NCI-H460 (cell line): Measurements from ENCODE around the gene UBAP1L. TPM values are rescaled to one million over a fixed set of nuclear protein-coding genes. Genes with fewer than 3 reads are reported as not detected.
A peak's percentile ranks its signal among the peaks of the same experiment; 100 is the strongest.
"Not testable (repeated sequence)": the region's sequence is repeated elsewhere in the genome, so short reads cannot be mapped to it uniquely, and the experiment has no call there.

Experiments used
- DNase-seq: peaks from one replicate; pipeline ENCODE4 v3.0.0-alpha.2; 2016; ENCODE audit warnings: low read depth; ENCODE audit errors: extremely low read depth
- total RNA-seq: library from RNA; depleted of rRNA; stranded (reverse); fragments of >200 nt; shearing (Covaris generic); gene quantifications from 2 replicates; pipeline ENCODE4 v1.2.3, GENCODE V29; 2014

UBAP1L gene
- total RNA-seq, 1 experiment from 2014 or later = 1.1 TPM

- DNase-seq = peak; percentile 19
Measured at GRCh38 chr15:65085990-65086679, 28.9 kb downstream of the UBAP1L start.

DNA sequence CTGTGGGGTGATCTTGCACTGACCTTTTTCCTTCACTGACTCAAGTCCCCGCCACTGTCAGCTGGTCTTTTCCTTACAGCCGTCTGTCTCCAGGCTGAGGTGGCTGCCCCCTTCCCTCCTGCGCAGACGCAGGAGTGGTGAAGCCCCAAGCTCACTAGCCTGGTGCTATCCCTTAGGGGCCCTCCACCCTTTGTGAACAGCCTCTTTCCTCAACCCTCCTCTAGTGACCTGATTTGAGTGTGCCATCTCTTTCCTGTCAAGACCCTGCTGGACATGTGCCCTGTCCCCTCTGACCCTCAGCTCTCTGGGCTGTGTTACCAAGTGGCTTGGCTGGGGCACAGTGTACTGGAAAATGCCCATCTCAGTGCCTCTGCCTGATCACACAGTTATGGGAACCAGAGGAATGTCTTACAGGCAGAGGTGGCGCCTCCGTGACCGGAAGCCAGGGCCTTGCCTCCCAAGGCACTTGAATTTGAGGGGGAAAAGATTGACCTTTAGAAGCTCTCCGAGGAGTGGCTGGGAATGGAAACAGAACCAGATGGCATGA, 29.7 kb downstream of the UBAP1L start:
- DNase-seq = no peak

GRCh38 chr15:65084500-65085206, 30.3 kb downstream of the UBAP1L start:
- no peak for DNase-seq

GRCh38 chr15:65083262-65083701, 31.7 kb downstream of the UBAP1L start:
- no peak for DNase-seq

GRCh38 chr15:65082303-65082953, 32.6 kb downstream of the UBAP1L start:
- DNase-seq = no peak

DNA sequence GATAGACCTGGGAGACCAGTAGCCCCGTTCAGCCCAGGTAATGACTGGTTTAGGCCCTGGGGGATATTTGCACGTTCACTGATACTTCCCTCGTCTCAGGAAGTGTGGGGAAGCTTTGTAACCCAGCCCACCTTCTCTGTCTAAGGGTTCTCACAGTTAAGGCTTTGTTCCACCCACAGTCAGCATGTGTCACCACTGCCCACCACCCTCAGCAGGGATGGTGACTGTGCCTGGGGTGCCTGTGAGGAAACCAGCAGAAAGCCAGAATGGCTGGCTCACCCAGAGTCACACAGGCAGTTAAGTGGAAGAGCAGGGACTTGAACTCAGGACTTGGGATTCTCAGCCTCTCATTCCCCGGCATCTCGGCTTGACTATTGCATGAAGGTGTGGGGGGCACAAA, 33.2 kb downstream of the UBAP1L start:
- no peak for DNase-seq

DNA sequence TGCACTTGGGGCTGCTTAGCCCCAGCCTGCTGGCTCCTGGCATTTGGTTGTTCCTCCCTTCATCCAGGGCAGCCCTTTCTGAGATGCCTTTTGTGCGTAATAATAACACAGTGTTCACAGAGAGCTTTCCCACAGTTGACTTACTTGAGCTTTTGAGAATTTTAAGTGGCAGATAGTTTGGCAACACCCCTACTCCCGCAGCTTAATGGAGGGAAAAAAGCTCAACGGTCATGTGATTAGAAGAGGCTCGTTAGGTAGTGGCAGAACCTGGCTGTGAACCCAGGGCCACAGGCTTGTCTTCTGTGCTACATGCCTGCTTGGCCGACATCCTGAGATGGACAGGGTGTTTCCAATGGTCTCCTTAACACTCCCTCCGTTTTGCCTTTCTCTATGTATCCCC, 33.7 kb downstream of the UBAP1L start:
- DNase-seq = no peak

DNA sequence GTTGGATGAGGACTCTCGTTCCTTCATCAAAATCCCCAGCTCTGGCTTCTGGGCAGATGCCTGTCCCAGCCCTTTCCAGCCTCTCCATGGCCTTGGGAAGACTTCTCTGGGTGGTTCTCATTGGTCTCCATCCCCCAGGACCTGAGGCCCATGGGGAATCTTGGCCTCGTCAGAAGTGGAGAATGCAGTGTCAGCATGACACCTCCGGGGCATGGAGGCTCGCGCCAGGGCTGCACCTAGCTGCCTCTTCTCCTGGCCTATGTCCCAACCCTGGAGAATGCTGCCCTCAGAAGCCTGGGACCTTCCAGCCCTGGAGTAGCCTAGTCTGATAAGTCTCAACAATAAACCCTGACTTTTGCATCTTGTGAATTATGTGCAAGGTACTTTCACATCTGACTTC, 35.4 kb downstream of the UBAP1L start:
- no peak for DNase-seq

GRCh38 chr15:65077981-65078352, 37.0 kb downstream of the UBAP1L start:
- peak; percentile 63 for DNase-seq

- no peak for DNase-seq
Measured at GRCh38 chr15:65077291-65077980, 37.6 kb downstream of the UBAP1L start.

DNA sequence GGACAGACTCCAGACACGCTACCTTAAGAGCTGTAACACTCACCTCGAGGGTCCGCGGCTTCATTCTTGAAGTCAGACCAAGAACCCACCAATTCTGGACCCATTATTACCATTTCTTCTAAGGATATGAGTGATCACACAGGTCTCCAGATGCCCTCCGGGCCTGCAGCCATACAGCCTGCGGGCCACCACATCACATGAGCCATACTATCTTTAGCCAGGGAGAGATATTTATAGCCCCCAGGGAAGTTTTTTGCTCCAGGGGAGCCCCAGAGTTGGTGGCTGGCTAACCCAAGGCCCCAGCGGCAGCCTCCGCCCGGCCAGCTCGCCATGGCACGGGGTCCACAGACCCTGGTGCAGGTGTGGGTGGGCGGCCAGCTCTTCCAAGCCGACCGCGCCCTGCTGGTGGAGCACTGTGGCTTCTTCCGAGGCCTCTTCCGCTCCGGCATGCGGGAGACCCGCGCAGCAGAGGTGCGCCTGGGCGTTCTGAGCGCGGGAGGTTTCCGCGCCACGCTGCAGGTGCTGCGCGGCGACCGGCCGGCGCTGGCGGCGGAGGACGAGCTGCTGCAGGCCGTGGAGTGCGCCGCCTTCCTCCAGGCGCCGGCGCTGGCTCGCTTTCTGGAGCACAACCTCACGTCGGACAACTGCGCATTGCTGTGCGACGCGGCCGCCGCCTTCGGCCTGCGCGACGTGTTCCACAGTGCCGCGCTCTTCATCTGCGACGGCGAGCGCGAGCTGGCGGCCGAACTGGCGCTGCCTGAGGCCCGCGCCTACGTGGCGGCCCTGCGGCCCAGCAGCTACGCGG, 38.3 kb downstream of the UBAP1L start, which contains the start of gene KBTBD13:
TSS of gene KBTBD13 (plus strand) at position 261 of the 805 bp plus-strand sequence. CDS start at position 331, 70 bp downstream.
- DNase-seq = no peak

- DNase-seq = not testable (repeated sequence)
Measured at GRCh38 chr15:65075607-65076395, 39.2 kb downstream of the UBAP1L start.

- DNase-seq = not testable (repeated sequence)
Measured at GRCh38 chr15:65074946-65075345, 40.1 kb downstream of the UBAP1L start.

- no peak for DNase-seq
Measured at GRCh38 chr15:65072617-65073016, 42.4 kb downstream of the UBAP1L start.

- no peak for DNase-seq
Measured at GRCh38 chr15:65072027-65072426, 43.0 kb downstream of the UBAP1L start.

DNA sequence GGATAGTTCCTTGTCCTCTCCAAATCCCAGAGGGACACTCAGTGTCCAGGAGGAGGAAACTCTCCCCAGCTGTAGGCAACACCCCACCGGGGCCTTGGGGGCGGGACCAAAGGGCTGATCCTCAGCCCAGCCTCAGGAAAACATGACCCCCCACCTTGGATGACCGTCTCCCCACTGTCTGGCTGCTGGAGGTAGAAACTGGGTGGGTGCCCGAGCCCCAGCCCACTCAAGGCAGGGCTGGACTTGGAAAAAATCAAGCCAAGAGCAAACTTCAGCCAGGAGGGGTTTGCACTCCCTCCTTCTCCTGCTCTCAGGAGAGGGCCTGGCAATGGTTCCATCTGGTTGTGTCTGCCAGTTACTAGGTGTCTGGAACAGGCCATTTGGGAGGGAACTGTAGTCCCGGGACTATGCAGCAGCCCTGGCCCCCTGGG, 43.6 kb downstream of the UBAP1L start:
- DNase-seq = no peak

DNA sequence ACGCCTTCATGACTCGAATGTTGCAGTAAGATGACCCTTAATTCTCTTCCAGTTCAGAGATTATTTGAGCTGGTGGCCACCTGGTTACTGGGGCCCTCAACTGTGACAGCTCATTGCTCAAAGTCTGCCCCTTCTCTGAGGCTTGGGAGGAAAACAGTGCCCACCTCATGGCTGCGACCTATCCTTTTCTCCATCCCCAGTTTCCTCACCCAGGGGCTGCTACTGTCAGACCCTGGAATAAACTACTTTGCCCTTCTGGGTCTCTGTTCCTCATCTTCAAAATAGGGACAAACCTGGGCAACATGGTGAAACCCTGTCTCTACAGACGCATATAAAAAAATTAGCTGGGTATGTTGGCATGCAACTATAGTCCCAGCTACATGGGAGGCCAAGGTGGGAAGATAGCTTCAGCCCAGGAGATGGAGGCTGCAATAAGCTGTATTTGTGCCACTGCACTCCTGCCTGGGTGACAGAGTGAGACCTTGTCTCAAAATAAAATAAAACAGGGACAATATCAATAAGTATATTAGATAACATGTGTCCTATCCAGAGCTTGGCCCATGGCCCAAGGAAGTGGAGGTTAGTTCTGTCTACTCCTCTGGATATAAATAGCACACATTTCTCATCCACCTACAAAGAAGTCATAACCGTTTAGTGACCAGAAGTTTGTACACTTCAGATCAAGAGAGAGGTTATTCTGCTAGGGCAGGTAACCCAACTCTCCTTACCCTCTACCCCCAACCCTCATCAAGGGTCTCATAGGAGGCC, 45.0 kb downstream of the UBAP1L start:
- no peak for DNase-seq

DNA sequence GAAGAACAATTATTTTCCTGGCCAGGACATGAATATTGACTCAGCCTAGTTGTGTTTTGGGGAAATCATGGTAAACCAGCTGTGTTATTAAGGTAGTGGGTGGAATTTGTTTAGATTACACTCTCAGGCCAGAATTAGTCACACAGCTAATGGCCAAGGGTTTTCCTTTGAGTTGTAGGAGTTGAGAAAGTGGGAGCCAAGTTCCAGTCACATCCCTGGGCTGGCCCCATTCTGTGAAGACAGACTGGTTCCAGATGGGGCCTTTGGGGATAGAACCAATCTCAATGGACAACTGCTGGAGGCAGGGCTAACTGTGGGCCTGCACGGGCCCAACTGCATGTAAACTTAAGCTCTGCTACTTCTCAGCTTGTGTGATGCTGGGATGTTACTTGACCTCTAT, 45.8 kb downstream of the UBAP1L start:
- no peak for DNase-seq
